PC-9 (cell line): Measurements from ENCODE around the gene EEF2K.

Source experiments
- CTCF ChIP-seq: fragments of 200-600 bp; sonication (generic); conservative IDR thresholded peaks from 2 replicates; pipeline ENCODE4 v1.6.1; 2017; ENCODE audit warnings: mixed run types, antibody characterized with exemption, mild to moderate bottlenecking, moderate library complexity
- EZH2 ChIP-seq: fragments of 200-600 bp; sonication (generic); IDR thresholded peaks from 2 replicates; pipeline ENCODE4 v1.8.0; 2017; ENCODE audit warnings: antibody characterized with exemption, low read depth

- no peak for TF ChIP-seq CTCF
- no peak for TF ChIP-seq EZH2
Observed at GRCh38 chr16:22181843-22182242, 24.2 kb upstream of the EEF2K start.
